ENCODE data around the gene CNTNAP2.

Gene CNTNAP2

GRCh38 chr7:148026713-148027112 is 1910.1 kb downstream of the CNTNAP2 start:
- H3K4me3 ChIP-seq (ENCODE audit: low read depth, low read length) = no peak overlapping the region
- no peak for DNase-seq (ENCODE audit: low read depth)
- TF ChIP-seq CTCF (conservative IDR thresholded peaks at IDR 0.05; ENCODE audit: low read depth, low read length) = no peak

GRCh38 chr7:148028165-148028564 is 1911.6 kb downstream of the CNTNAP2 start:
- no peak overlapping the region for H3K4me3 ChIP-seq (ENCODE audit: low read depth, low read length)
- no peak for TF ChIP-seq CTCF (conservative IDR thresholded peaks at IDR 0.05; ENCODE audit: low read depth, low read length)
- DNase-seq (ENCODE audit: low read depth) = no peak

GRCh38 chr7:148031019-148031418 is 1914.4 kb downstream of the CNTNAP2 start:
- TF ChIP-seq CTCF (conservative IDR thresholded peaks at IDR 0.05; ENCODE audit: low read depth, low read length) = no peak
- H3K4me3 ChIP-seq (ENCODE audit: low read depth, low read length) = no peak overlapping the region
- no peak for DNase-seq (ENCODE audit: low read depth)

GRCh38 chr7:148031811-148032210 is 1915.2 kb downstream of the CNTNAP2 start:
- no peak overlapping the region for H3K4me3 ChIP-seq (ENCODE audit: low read depth, low read length)
- TF ChIP-seq CTCF (conservative IDR thresholded peaks at IDR 0.05; ENCODE audit: low read depth, low read length) = no peak
- DNase-seq (ENCODE audit: low read depth) = no peak

- no peak overlapping the region for H3K4me3 ChIP-seq (ENCODE audit: low read depth, low read length)
- DNase-seq (ENCODE audit: low read depth) = no peak
- TF ChIP-seq CTCF (conservative IDR thresholded peaks at IDR 0.05; ENCODE audit: low read depth, low read length) = no peak
Measured at GRCh38 chr7:148035950-148036349, 1919.3 kb downstream of the CNTNAP2 start.

GRCh38 chr7:148037044-148037443 is 1920.4 kb downstream of the CNTNAP2 start:
- no peak overlapping the region for H3K4me3 ChIP-seq (ENCODE audit: low read depth, low read length)
- DNase-seq (ENCODE audit: low read depth) = no peak
- no peak for TF ChIP-seq CTCF (conservative IDR thresholded peaks at IDR 0.05; ENCODE audit: low read depth, low read length)

- no peak for DNase-seq (ENCODE audit: low read depth)
- no peak for TF ChIP-seq CTCF (conservative IDR thresholded peaks at IDR 0.05; ENCODE audit: low read depth, low read length)
- no peak overlapping the region for H3K4me3 ChIP-seq (ENCODE audit: low read depth, low read length)
Measured at GRCh38 chr7:148041156-148041555, 1924.6 kb downstream of the CNTNAP2 start.

All from choroid plexus epithelial cell (primary cell).